ENCODE results near the gene ARHGAP20. TPM values are rescaled to one million over a fixed set of nuclear protein-coding genes. Genes with fewer than 3 reads are reported as not detected.
A peak's percentile ranks its signal among the peaks of the same experiment; 100 is the strongest.

ARHGAP20 gene
- total and polyA plus RNA-seq, 2 experiments from 2014 or later, result 0.84 to 0.97 TPM

GRCh38 chr11:110614031-110614430 is 98.2 kb downstream of the ARHGAP20 start:
- no peak overlapping the region for H3K4me2 ChIP-seq (ENCODE audit: unreplicated experiment)
- DNase-seq, result no peak
- no peaks in the 10 kb centered on the region for H3K9me3 ChIP-seq (ENCODE audit: low read depth)
- no peak overlapping the region for H3K4me3 ChIP-seq
- H2AFZ ChIP-seq, result no peak overlapping the region
- no peaks in the 10 kb centered on the region for H3K36me3 ChIP-seq (ENCODE audit: low read depth)
- 51 to 62% methylated on average over 2 of the region's 2 CpGs for WGBS, 2 experiments (ENCODE audit: low coverage in 1 of 2, low lambda C conversion rate in 2 of 2, missing lambda C conversion rate in 2 of 2)
- H4K20me1 ChIP-seq (ENCODE audit: insufficient read depth), result no peaks in the 10 kb centered on the region
- H3K9me2 ChIP-seq (ENCODE audit: insufficient read depth), result no peaks in the 10 kb centered on the region
- no peaks in the 10 kb centered on the region for H3K27me3 ChIP-seq (replicated peaks; ENCODE audit: insufficient read depth)
- in situ Hi-C loops (cut with MboI), result no loop called here
- no peaks in the 10 kb centered on the region for H3K79me2 ChIP-seq (ENCODE audit: insufficient read depth)
- H3K4me1 ChIP-seq (ENCODE audit: insufficient read depth), result no peaks in the 10 kb centered on the region
- TF ChIP-seq EZH2 (IDR thresholded peaks at IDR 0.05; ENCODE audit: insufficient read depth, poor library complexity, severe bottlenecking) (no peak), EZH2phosphoT487 (IDR thresholded peaks at IDR 0.05; ENCODE audit: insufficient read depth, low read depth) (no peak)
- no peak overlapping the region for H3K27ac ChIP-seq
- no peaks in the 10 kb centered on the region for H3F3A ChIP-seq (ENCODE audit: insufficient read depth)
- H3K9ac ChIP-seq, result no peak overlapping the region

DNA sequence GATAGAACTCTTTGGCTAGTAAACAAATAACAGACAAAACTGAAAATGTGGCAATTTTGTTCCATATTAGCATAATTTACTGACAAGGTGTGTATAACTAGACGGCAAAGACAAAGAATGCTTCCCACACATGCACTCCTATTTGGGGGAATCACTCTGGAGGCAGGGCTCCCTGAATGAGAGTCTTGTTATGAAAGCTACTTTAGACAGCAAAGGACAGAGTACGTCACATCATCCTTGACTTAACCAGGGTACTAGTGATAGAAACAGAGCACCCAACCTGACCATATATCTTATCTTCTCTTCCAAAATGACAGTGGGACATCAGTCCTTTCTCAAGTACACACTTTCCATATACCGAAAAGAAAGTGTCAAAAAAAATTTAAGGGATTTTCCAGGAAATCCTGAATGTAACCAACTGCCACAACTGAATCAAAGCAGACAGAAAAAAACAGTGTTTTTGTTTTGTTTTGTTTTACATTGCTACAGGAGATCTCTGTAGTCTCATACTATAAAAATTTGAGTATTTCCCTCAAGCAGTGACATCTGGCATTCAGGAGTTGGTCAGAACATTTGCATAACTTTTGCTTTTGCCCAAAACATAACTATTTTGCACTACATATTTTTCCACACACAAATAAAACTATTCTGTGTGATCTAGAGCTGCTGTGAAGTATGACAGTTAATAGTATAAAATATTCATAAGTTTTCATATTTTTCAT is 98.9 kb downstream of the ARHGAP20 start:
- H3K79me2 ChIP-seq (ENCODE audit: insufficient read depth), result no peaks in the 10 kb centered on the region
- H4K20me1 ChIP-seq (ENCODE audit: insufficient read depth), result no peaks in the 10 kb centered on the region
- H2AFZ ChIP-seq, result no peak overlapping the region
- TF ChIP-seq EZH2phosphoT487 (IDR thresholded peaks at IDR 0.05; ENCODE audit: insufficient read depth, low read depth) (no peak), EZH2 (IDR thresholded peaks at IDR 0.05; ENCODE audit: insufficient read depth, poor library complexity, severe bottlenecking) (no peak)
- no peaks in the 10 kb centered on the region for H3K4me1 ChIP-seq (ENCODE audit: insufficient read depth)
- H3K27ac ChIP-seq, result no peak overlapping the region
- no peaks in the 10 kb centered on the region for H3K27me3 ChIP-seq (replicated peaks; ENCODE audit: insufficient read depth)
- H3K36me3 ChIP-seq (ENCODE audit: low read depth), result no peaks in the 10 kb centered on the region
- H3K9me3 ChIP-seq (ENCODE audit: low read depth), result no peaks in the 10 kb centered on the region
- H3K9ac ChIP-seq, result no peak overlapping the region
- no peaks in the 10 kb centered on the region for H3K9me2 ChIP-seq (ENCODE audit: insufficient read depth)
- no peaks in the 10 kb centered on the region for H3F3A ChIP-seq (ENCODE audit: insufficient read depth)
- DNase-seq, result peak; percentile 32
- WGBS, 2 experiments (ENCODE audit: low coverage in 1 of 2, low lambda C conversion rate in 2 of 2, missing lambda C conversion rate in 2 of 2), result 34 to 46% methylated on average over 3 of the region's 3 CpGs
- no peak overlapping the region for H3K4me2 ChIP-seq (ENCODE audit: unreplicated experiment)
- H3K4me3 ChIP-seq, result no peak overlapping the region
- in situ Hi-C loops (cut with MboI), result no loop called here

GRCh38 chr11:110606415-110606814 is 105.8 kb downstream of the ARHGAP20 start:
- H3K4me2 ChIP-seq (ENCODE audit: unreplicated experiment), result no peak overlapping the region
- H3K9ac ChIP-seq, result no peak overlapping the region
- no peaks in the 10 kb centered on the region for H3K9me2 ChIP-seq (ENCODE audit: insufficient read depth)
- no peaks in the 10 kb centered on the region for H3K27me3 ChIP-seq (replicated peaks; ENCODE audit: insufficient read depth)
- no peak overlapping the region for H3K4me3 ChIP-seq
- no peak overlapping the region for H3K27ac ChIP-seq
- H2AFZ ChIP-seq, result no peak overlapping the region
- H3K79me2 ChIP-seq (ENCODE audit: insufficient read depth), result no peaks in the 10 kb centered on the region
- H4K20me1 ChIP-seq (ENCODE audit: insufficient read depth), result no peaks in the 10 kb centered on the region
- no peaks in the 10 kb centered on the region for H3F3A ChIP-seq (ENCODE audit: insufficient read depth)
- H3K9me3 ChIP-seq (ENCODE audit: low read depth), result no peaks in the 10 kb centered on the region
- WGBS, 2 experiments (ENCODE audit: low coverage in 1 of 2, low lambda C conversion rate in 2 of 2, missing lambda C conversion rate in 2 of 2), result 86 to 87% methylated on average over 6 of the region's 6 CpGs
- in situ Hi-C loops (cut with MboI), result no loop called here
- TF ChIP-seq EZH2 (IDR thresholded peaks at IDR 0.05; ENCODE audit: insufficient read depth, poor library complexity, severe bottlenecking) (no peak), EZH2phosphoT487 (IDR thresholded peaks at IDR 0.05; ENCODE audit: insufficient read depth, low read depth) (no peak)
- 0 out of 2 replicates have a peak, but pooled peaks cover 6% of the 10 kb centered on the region for H3K36me3 ChIP-seq (ENCODE audit: low read depth)
- no peaks in the 10 kb centered on the region for H3K4me1 ChIP-seq (ENCODE audit: insufficient read depth)
- no peak for DNase-seq

DNA sequence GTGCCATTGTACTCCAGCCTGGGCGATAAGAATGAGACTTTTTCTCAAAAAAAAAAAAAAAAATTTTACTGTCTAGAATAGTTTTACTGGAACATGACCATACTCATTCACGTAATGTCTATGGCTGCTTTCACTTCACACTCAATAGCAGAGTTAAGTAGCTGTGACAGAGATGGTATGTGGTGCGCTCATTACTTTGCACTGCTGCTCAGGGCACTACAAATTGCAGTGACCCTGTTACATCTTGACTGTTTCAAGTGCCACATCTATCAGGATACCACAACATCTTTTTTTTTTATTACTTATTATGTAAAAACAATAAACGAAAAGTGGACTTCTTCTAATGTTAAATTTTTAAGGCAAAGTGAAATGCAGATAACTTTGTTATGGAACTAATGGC is 110.3 kb downstream of the ARHGAP20 start:
- no peaks in the 10 kb centered on the region for H3K4me1 ChIP-seq (ENCODE audit: insufficient read depth)
- H3K79me2 ChIP-seq (ENCODE audit: insufficient read depth), result no peaks in the 10 kb centered on the region
- no peak overlapping the region for H3K9ac ChIP-seq
- H3K9me2 ChIP-seq (ENCODE audit: insufficient read depth), result no peaks in the 10 kb centered on the region
- no peak overlapping the region for H3K4me2 ChIP-seq (ENCODE audit: unreplicated experiment)
- H3K27me3 ChIP-seq (replicated peaks; ENCODE audit: insufficient read depth), result no peaks in the 10 kb centered on the region
- TF ChIP-seq EZH2 (IDR thresholded peaks at IDR 0.05; ENCODE audit: insufficient read depth, poor library complexity, severe bottlenecking) (no peak), EZH2phosphoT487 (IDR thresholded peaks at IDR 0.05; ENCODE audit: insufficient read depth, low read depth) (no peak)
- H4K20me1 ChIP-seq (ENCODE audit: insufficient read depth), result no peaks in the 10 kb centered on the region
- no peak for DNase-seq
- H3K27ac ChIP-seq, result no peak overlapping the region
- in situ Hi-C loops (cut with MboI), result no loop called here
- H2AFZ ChIP-seq, result no peak overlapping the region
- WGBS, 2 experiments (ENCODE audit: low coverage in 1 of 2, low lambda C conversion rate in 2 of 2, missing lambda C conversion rate in 2 of 2), result 93 to 94% methylated on average over 4 of the region's 4 CpGs
- H3K36me3 ChIP-seq (ENCODE audit: low read depth), result 0 out of 2 replicates have a peak, but pooled peaks cover 6% of the 10 kb centered on the region
- no peaks in the 10 kb centered on the region for H3K9me3 ChIP-seq (ENCODE audit: low read depth)
- H3F3A ChIP-seq (ENCODE audit: insufficient read depth), result no peaks in the 10 kb centered on the region
- no peak overlapping the region for H3K4me3 ChIP-seq

All from GM23248 (cell line).